Panc1 (cell line): ENCODE data around the gene SLCO4A1. TPM values are rescaled to one million over a fixed set of nuclear protein-coding genes. Genes with fewer than 3 reads are reported as not detected.

Experiments
- ATAC-seq: fragments of 200-7000 bp; cut with Tn5 transposase; 2 replicates; pipeline ENCODE4 v1.9.1; 2020; ENCODE audit warnings: mild to moderate bottlenecking, moderate library complexity
- BruUV-seq: library from RNA; stranded (reverse); fragments of 400-500 nt; replicated peaks from 2 replicates; lab custom pipeline; 2021; lab: Mats Ljungman, UMichigan
- CTCF ChIA-PET: fragments of 300-600 bp; sonication (Branson Sonifier 250); formaldehyde crosslinking; loops from one replicate; lab custom pipeline; 2022; ENCODE audit warnings: antibody characterized with exemption; lab: Charles Lee
- POLR2A ChIA-PET: fragments of 300-600 bp; sonication (Branson Sonifier 250); formaldehyde crosslinking; loops from one replicate; lab custom pipeline; 2022; ENCODE audit warnings: antibody characterized with exemption; lab: Charles Lee
- DNase-seq: peaks from one replicate; pipeline ENCODE4 v3.0.0-alpha.2; 2010; ENCODE audit warnings: low read depth, low spot score
- H3K27ac ChIP-seq: 2 replicates; pipeline ENCODE4 v1.5.1; 2011; ENCODE audit warnings: mild to moderate bottlenecking, low read length, inconsistent platforms
- H3K27me3 ChIP-seq: fragments of 200-500 bp; sonication (Bioruptor generic); 2 replicates; pipeline ENCODE4 v1.6.0; 2014; ENCODE audit warnings: low read length, inconsistent platforms; ENCODE audit not compliant: control insufficient read depth, insufficient read depth
- H3K36me3 ChIP-seq: fragments of 200-500 bp; sonication (Bioruptor generic); 2 replicates; pipeline ENCODE4 v1.5.1; 2014; ENCODE audit warnings: inconsistent platforms, mild to moderate bottlenecking, low read length, moderate library complexity; ENCODE audit not compliant: control insufficient read depth, insufficient read depth
- H3K4me1 ChIP-seq: 2 replicates; pipeline ENCODE4 v1.5.1; 2011; ENCODE audit warnings: inconsistent platforms, mild to moderate bottlenecking, low read length, moderate library complexity; ENCODE audit not compliant: control insufficient read depth, insufficient read depth
- H3K4me3 ChIP-seq, 2 experiments: 2 replicates each; pipeline ENCODE4 v1.5.1; 2011 to 2012; ENCODE audit warnings: low read depth in 2 of 2, low read length in 2 of 2, mild to moderate bottlenecking in 2 of 2, inconsistent platforms in 1 of 2, moderate library complexity in 1 of 2
- H3K9me3 ChIP-seq: fragments of 200-500 bp; sonication (Bioruptor generic); 2 replicates; pipeline ENCODE4 v1.5.1; 2014; ENCODE audit warnings: low read depth, mild to moderate bottlenecking, inconsistent platforms, low read length, moderate library complexity; ENCODE audit not compliant: control insufficient read depth, insufficient read depth
- CTCF ChIP-seq: fragments of 450-650 bp; IDR thresholded peaks from 2 replicates; pipeline ENCODE4 v1.5.1; 2017; ENCODE audit warnings: mild to moderate bottlenecking
- POLR2AphosphoS5 ChIP-seq: IDR thresholded peaks from 2 replicates; pipeline ENCODE4 v1.6.1; 2012; ENCODE audit warnings: mild to moderate bottlenecking, low read depth, low read length, moderate library complexity
- REST ChIP-seq, 2 experiments: IDR thresholded peaks; 2 replicates each; pipeline ENCODE4 v1.6.1; 2011 to 2012; ENCODE audit warnings: low read depth in 2 of 2, control low read depth in 1 of 2, low read length in 1 of 2, mild to moderate bottlenecking in 1 of 2, moderate library complexity in 1 of 2; ENCODE audit not compliant: insufficient read depth in 1 of 2
- SIN3A ChIP-seq: IDR thresholded peaks from 2 replicates; pipeline ENCODE4 v1.6.1; 2012; ENCODE audit warnings: low read depth, mild to moderate bottlenecking, low read length, moderate library complexity, borderline replicate concordance; ENCODE audit not compliant: insufficient read depth
- TCF7L2 ChIP-seq: IDR thresholded peaks from 2 replicates; pipeline ENCODE4 v1.6.1; 2011; ENCODE audit warnings: mild to moderate bottlenecking, low read depth, low read length, inconsistent platforms
- in situ Hi-C: cut with HindIII; loops from 2 replicates; pipeline ENCODE4 v1.10.0; 2016; ENCODE audit warnings: low sequenced_read_pairs, low pct_unique_long_range_greater_than_20kb
- intact Hi-C: fragments of 100-400 bp; cut with micrococcal nuclease; formaldehyde crosslinking; loops from one replicate; pipeline ENCODE4 v1.10.0; 2022; ENCODE audit not compliant: unreplicated experiment
- total RNA-seq: library from RNA; stranded (reverse); gene quantifications from one replicate; pipeline ENCODE4 v1.2.1, GENCODE V29; 2021; ENCODE audit not compliant: unreplicated experiment

Gene SLCO4A1
- total RNA-seq, 1 experiment from 2014 or later, result 167 TPM

- H3K9me3 ChIP-seq, result no peaks in the 10 kb centered on the region
- TF ChIP-seq POLR2AphosphoS5, result no peak
- TF ChIP-seq CTCF, result no peak
- TF ChIP-seq REST (IDR thresholded peaks at IDR 0.05; ENCODE audit: insufficient read depth in 1 of 2, low read depth in 2 of 2, low read length in 1 of 2), result no peak
- TF ChIP-seq TCF7L2, result no peak
- TF ChIP-seq SIN3A, result no peak
- BruUV-seq, result no TSS peak
- peaks cover 70% of the 10 kb centered on the region for H3K4me1 ChIP-seq
- ChIA-PET CTCF (interaction anchor here (0.5 to 1.5 kb wide), 6 partner anchors 19 to 84 kb away, joined by 3 to 12 read pairs (median 4); no protein-coding TSS in a partner anchor), POLR2A (interaction anchor here (0.6 kb wide), 1 partner anchor 101 kb away, joined by 4 read pairs; no protein-coding TSS in a partner anchor)
- no peaks in the 10 kb centered on the region for H3K27me3 ChIP-seq
- peak overlapping the region in 1 of 2 experiments; percentile 86; a peak in 3 of 4 replicates for H3K4me3 ChIP-seq
- in situ Hi-C loops (no loop called here), intact Hi-C loops (no loop called here)
- no peak; the same call in 1 of the 2 replicates for ATAC-seq
- peaks cover 3% of the 10 kb centered on the region; the same call in 1 of the 2 replicates for H3K36me3 ChIP-seq
- no peak for DNase-seq
- peak overlapping the region; percentile 82 for H3K27ac ChIP-seq
These were observed 65.1 kb downstream of the SLCO4A1 start for GRCh38 chr20:62707276-62707920.

GRCh38 chr20:62707921-62708521, 65.7 kb downstream of the SLCO4A1 start:
- peak overlapping the region; percentile 82 for H3K27ac ChIP-seq
- DNase-seq (no peak), ATAC-seq (peak; percentile 26)
- in situ Hi-C loops, result no loop called here
- no TSS peak for BruUV-seq
- TF ChIP-seq REST (IDR thresholded peaks at IDR 0.05; ENCODE audit: insufficient read depth in 1 of 2, low read depth in 2 of 2, low read length in 1 of 2) (no peak), SIN3A (no peak), CTCF (peak; percentile 68), TCF7L2 (peak; percentile 41; the same call in 1 of the 2 replicates)
- H3K36me3 ChIP-seq, result peaks cover 3% of the 10 kb centered on the region; the same call in 1 of the 2 replicates
- H3K27me3 ChIP-seq, result no peaks in the 10 kb centered on the region
- ChIA-PET CTCF (interaction anchor here (0.5 to 1.5 kb wide), 8 partner anchors 9 to 86 kb away, joined by 3 to 10 read pairs (median 4); no protein-coding TSS in a partner anchor), POLR2A (no interaction called here)
- peaks cover 70% of the 10 kb centered on the region for H3K4me1 ChIP-seq
- intact Hi-C loops, result loop anchor here (2.0 kb wide), 1 partner anchor 83 kb away; no protein-coding TSS in a partner anchor
- no peaks in the 10 kb centered on the region for H3K9me3 ChIP-seq
- peak overlapping the region; percentile 55 to 86 for H3K4me3 ChIP-seq
